NCI-H1092 (cell line): Measurements from ENCODE around the gene ANKRD13C.
"Not testable (repeated sequence)": the region's sequence is repeated elsewhere in the genome, so short reads cannot be mapped to it uniquely, and the experiment has no call there.

Source experiments
- DNase-seq: peaks from one replicate; lab custom pipeline; 2025; lab: John Stamatoyannopoulos, UW

ANKRD13C gene

DNA sequence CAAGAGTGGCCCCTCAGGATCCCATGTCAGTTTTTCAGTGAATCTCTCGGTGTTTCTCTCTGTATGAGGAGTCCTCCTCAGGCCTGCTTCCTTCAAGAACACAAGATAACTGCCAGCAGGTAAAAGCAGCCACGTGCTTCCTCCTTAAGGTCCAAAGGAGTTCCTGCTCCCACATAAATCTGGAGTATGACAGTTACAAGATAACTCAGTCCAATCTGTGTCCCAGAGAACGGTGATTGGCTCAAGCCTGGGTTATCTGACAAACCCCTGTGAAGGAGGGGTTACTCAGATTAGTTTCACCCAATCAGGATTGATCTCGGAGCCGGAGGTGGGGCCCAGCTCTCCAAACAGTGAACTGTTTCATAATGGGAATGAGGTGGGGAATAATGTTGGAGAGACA, 5.8 kb upstream of the ANKRD13C start:
- no peak for DNase-seq

DNA sequence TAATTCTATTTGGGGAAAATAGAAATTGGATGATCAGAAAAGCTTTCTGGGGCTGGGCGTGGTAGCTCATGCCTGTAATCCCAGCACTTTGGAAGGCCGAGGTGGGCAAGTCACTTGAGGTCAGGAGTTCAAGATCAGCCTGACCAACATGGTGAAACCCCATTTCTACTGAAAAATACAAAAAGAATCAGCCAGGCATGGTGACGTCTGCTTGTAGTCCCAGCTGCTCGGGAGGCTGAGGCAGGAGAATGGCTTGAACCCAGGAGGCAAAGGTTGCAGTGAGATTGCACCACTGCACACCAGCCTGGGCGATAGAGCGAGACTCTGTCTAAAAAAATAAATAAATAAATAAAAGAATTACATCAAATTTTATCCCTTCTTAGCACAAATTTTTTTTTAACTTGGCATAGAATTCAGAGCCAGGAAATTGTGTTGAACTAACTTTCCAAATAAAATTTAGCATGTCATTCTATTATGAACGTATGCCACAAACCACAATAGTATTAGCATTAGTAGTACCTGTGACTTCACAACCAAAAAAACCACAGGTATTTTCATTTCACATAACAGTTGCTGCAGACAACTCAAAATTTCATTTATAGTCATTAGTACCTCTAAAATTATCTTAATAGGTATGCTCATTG, 4.5 kb upstream of the ANKRD13C start:
- DNase-seq = no peak

DNA sequence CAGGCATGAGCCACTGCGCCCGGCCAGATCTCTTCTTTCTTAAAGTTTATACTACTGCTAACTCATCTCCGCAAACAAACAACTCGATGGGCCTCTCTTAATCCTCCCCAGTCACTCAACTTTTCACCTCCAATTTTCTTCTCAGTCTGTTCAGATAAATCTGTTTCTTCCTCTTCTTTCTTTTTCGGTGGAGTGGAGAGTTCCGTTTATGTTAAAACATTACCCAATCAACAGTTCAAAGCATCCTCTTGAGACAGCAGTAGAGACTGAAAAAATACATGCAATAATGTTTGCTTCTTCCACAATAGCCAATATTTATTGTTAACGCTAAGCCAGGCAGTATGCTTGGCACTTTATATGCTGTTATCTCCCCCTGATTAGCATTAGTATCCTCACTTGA, 1.4 kb upstream of the ANKRD13C start:
- no peak for DNase-seq

DNA sequence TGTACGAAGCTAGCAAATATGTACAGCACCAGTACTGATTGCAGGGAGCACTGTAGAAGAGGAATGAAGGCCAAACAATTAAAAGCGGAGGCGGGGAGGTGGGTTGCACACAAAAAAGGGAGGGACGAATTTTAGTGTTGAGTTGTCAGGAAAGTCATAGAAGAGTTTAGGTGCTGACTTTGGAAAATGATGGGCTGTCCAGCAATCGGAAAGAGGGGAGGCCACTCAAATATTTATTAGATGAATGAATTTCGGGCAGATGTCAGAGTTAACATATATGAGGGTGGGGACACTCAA, 537 bp upstream of the ANKRD13C start:
- DNase-seq = no peak

DNA sequence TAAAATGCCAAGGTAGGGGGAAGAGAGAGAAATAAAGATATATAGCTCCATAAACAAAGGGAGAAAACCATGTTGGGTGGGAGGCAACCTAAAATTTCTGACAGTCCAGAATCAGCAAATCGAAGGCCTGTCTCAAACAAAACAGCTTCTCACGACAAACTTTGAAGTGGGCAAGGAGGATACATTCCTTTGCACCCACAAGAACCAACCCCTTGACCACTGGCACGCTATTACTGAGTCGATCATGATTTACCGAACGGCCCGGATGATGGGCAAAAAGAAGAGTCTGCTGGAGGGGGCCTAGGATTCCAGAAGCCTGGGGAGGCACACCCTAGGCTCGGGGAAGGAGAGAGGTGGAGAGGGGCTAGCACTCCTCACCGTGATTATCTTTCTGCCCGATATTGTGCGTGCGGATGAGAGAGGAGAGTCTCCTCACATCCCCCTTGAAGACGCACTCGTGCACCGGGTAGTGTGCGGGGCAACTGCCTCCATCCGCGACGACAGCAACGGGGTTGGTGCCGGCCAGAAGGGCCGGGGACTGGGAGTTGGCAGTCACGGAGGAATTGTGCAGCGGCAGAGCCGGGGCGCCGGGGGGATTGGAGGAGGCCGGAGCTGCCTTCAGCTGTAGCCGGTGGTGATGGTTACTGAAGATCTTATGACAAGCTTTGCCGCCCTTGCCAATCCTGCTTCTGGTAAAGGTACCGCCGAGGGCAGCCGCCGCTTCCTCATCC, 756 bp downstream of the ANKRD13C start:
- DNase-seq = peak; percentile 18

DNA sequence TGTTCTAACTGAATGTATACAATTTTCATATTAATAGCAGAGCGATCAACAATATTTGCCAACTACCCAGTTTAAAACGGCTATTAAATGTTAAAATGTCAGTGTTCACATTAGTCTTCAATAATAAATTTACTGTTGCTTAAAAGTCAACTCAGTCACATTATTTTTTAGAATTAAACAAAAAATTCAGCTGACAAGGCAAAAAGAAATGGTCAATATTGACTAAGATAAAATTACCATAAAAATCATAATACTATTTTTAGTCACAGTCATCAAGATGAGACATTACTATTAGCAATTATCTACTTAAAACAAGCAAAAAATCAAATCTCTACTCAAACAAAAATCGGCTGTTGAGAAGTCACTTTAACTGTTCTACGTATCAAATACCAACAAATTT, 1.5 kb downstream of the ANKRD13C start:
- DNase-seq = no peak

DNA sequence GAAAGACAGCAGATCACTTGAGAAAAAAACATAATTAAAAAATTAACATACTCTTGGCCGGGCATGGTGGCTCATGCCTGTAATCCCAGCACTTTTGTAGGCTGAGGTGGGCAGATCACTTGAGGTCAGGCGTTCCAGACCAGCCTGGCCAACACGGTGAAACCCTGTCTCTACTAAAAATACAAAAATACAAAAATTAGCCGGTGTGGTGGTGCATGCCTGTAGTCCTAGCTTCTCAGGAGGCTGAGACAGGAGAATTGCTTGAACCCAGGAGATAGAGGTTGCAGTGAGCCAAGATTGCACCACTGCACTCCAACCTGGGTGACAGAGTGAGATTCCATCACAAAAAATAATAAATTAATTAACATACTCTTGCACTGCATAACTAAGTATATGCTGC, 4.7 kb downstream of the ANKRD13C start:
- DNase-seq = not testable (repeated sequence)

DNA sequence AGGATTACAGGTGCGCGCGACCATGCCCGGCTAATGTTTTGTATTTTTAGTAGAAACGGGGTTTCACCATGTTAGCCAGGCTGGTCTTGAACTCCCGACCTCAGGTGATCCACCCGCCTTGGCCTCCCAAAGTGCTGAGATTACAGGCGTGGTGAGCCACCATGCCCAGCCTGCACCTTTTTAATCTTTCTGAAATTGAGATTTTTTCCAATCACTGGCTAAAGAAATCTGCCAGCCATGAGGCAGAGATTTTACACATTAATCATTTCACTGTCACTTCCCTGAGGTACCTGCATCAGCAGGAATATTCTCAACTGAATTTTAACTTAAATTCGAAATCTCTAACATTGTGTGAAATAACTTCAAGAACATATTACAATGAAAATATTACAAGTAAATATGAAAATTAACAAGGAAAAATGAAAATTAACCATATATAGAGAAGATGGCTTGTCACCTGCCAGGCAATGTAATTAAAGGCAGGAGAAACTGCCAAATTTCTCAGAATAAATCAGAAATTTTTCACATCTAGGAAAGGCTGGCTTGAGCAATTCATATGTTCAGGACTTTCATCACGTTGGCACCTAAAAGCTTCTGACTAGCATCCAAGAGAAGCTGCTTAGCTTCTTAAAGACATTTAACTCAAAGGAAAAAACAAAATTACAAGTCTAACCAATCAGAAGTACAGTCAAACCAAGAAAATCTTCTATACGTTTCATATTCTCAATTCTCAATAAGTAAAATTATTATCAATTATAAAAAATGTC, 5.9 kb downstream of the ANKRD13C start:
- no peak for DNase-seq

DNA sequence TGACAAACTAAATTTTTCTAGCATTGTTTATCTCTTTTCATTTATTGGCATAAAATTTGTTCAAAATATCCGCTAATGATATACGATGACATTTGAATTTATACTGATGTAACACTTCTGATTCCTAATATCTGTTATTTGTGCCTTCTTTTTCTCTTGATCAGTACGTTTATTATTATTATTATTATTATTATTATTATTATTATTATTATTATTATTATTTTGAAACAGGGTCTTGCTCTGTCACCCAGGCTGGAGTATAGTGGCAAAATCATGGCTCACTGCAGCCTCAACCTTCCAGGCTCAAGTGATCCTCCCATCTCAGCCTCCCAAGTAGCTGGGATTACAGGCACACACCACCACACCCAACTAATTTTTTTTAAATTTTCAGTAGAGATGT, 14.9 kb downstream of the ANKRD13C start:
- not testable (repeated sequence) for DNase-seq

DNA sequence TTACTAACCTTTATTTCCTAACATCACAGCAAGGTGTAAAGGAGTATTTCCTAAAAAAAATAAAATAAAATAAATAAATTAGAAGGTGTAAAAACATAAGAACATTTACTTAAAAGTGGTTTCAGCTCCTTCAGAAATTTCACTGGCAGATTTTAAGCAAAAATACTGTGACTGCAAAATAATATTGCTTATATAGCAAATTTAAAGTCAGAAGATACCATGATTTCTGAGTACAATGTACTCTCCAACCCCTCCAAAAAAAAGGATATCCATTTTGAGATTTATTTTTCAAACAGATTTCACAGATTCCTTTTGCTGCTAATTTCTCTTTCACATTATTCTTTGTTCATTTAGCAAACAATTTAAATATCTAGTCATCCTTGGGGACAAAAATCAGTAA, 18.5 kb downstream of the ANKRD13C start:
- DNase-seq = no peak

DNA sequence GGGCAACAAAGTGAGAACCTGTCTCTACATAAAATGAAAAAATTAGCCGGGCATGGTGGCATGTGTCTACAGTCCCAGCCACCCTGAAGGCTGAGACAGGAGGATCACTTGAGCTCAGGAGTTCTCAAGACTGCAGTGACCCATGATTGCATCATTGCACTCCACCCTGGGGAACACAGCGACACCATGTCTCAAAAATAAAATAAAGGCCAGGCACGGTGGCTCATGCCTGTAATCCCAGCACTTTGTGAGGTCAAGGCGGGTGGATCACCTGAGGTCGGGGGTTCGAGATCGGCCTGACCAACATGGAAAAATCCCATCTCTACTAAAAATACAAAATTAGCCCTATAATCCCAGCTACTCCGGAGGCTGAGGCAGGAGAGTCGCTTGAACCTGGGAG, 20.1 kb downstream of the ANKRD13C start:
- DNase-seq = no peak

DNA sequence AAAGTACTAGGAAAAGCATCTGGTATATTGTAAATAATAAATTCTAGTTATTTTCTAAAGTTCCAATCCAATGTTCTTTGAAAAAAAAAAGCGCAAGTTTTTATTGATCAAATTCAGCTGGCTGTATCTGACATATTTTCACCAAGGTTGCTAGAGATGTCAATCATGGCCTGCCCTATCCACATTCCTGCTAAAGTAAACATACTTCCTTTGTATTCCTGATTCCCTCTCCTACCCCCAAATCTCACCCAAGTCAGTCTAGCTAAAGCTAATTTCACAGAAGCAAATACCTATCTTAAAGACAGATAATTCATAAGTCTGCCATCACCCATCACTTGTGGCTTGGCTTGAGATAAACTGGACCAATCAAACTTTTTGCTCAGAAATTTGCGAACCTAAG, 21.3 kb downstream of the ANKRD13C start:
- no peak for DNase-seq

DNA sequence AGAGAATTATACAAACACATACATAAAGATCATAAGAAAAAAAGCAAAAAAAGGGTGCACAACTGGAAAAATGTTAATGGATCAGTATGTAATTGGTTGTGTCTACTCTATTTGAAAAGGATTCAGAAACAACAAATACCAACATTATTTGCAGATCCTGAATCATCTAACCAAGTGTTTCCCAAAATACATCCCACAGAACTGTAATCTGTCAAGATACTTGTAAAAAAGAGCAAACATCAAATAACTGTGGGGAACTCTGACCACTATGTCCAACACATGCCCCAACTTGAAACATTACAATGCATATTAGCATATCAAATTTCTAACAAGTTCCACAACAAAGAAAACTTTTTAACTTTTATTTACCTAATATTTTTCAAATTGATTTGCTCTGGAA, 22.6 kb downstream of the ANKRD13C start:
- DNase-seq = no peak

DNA sequence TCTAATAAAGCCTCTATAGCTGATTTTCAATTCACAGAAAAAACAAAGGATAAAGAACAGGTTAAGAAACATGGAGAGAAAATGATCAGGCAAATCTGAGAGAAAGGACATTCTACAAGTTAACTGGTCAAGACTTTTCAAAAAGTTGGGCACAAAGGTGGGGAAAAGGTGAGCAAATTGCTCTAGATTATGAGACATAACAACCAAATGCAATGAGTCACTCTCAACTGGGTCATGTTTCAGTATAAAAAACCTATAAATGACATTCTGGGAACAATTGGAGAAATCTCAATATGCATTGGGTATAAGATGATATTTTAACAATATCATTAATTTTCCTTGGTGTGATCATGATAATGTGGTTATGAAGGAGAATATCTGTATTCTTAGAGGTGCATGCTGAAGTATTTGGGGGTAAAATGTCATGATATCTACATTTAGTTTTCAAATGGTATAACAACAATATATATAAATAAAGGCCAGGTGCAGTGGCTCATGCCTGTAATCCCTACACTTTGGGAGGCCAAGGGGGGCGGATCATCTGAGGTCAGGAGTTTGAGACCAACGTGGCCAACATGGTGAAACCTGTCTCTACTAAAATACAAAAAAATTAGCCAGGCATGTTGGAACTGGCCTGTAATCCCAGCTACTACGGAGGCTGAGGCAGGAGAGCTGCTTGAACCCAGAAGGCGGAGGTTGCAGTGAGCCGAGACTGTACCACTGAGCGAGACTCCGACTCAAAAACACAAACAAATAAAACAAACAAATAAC, 27.0 kb downstream of the ANKRD13C start:
- no peak for DNase-seq

DNA sequence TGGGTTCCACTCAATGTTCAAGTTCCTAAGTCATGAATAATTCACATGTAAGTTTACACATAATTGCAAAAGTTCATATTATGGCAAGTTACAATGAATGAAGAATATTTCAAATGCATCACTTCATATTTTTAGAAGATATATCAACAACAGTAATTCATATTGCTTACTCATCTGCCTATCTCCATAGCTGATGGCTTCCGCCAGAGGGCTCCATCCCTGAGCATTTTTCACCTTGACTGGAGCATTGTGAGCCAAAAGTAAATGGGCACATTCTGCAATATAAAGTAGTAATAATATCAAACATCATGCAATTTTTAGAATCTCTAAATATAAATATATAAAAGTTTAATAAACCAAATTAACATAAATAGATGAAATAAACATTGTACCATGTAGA, 29.8 kb downstream of the ANKRD13C start:
- no peak for DNase-seq

DNA sequence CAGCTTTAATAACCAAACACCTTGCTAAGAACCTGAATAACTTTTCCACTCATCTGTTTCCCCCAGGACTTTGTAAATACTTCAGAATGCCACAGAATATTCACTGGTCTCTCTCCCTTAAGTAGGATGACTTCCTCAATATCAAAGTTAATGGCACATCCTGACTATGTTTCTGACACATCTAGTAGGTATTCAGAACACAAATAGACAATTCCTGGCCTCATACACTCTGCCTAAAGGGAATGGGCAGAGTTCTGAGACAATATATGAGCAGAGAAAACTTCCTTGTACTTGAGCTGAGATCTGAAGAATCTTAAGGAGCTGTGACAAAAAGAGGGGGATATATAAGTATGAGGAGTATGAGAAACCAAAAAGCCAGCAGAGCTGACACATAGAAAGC, 34.8 kb downstream of the ANKRD13C start:
- no peak for DNase-seq

DNA sequence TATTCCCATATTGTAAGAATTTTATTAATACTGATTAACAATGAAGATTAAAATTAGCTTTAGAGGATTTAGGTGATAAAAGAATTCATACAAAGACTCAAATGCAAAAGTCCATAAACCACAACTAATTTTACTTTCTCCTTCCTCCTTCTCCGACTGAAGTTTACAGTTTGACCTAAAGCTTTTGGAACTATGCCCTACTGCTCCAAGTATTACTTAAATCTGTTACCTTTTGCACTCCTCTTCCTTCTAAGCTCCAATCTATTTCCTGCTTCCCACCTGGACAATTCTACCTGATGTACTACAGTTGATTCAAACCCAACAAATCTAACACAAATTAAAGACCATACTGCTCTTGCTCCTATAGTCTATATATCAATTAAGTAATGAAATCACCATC, 36.3 kb downstream of the ANKRD13C start:
- DNase-seq = no peak

DNA sequence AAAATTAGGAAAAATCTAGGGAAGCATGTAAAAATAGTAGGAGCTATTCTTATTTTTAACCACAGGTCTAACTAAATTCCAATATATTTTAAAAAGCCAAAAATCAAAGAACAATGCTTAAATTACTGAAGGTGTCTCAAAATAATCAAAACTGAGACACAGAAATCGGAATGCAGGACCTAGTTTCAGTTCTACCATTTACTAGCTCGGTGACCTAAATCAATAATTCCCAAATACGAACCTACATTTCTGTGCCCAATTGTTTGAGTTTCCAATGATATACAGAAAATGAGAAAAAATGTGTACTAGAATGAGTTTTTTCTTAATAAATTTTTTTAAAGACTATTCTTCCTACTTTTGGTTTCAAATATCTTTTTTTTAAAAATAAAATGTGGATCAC, 37.4 kb downstream of the ANKRD13C start:
- no peak for DNase-seq

DNA sequence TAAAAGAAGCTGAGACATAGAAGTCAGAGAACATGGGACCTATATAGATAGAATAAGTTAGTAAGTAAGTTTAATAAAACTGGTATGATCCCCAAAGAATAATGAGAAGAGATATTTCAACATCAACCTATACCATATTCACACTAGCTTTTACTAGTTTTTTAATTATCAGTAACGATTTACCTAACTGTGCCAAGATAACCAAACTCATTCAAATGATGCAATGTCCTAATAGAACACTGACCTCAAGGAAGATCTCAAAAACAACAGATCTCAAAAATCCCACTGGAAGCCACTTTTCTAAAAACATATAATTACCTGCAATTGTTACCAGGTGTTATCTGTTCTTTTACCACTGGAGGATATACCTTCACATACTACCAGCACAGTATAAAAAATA, 38.7 kb downstream of the ANKRD13C start:
- DNase-seq = no peak

DNA sequence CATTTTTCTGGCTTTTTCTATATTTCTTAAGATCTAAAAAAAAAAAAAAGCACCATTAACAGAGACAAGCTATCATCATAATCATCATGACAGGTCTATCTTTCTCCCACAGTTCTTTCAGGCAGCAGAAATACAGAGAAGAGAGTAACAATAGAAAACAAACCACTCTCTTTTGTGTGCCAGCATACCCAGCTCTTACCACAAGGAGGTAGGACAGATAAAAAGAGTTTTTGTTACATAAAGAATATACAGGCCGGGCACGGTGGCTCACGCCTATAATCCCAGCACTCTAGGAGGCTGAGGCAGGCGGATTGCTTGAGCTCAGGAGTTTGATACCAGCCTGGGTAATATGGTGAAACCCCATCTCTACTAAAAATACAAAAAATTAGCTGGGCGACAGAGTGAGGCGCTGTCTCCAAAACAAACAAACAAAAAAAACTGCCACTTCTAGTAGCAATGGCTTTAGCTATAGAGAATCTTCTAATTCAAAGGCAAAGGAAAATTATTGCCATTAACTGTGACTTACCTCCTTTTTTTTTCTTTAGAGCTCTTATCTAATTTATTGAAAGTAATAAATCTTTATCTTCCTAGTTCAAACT, 39.7 kb downstream of the ANKRD13C start:
- DNase-seq = no peak

DNA sequence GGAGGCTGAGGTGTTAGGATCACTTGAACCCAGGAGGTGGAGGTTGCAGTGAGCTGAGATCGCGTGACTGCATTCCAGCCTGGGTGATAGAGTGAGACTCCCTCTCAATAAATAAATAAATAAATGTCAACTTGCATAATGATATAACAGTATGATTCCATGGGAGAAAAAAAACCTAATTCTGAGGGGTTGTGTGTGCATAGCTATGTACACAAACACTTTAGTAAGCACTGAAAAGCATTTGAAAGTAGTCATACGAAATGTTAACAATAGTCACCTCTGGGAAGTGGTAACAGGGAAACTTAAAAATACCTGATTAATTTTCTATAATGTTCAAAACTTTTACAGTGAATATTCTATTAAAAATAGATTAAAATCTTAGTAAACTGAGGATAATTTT, 43.2 kb downstream of the ANKRD13C start:
- DNase-seq = no peak

DNA sequence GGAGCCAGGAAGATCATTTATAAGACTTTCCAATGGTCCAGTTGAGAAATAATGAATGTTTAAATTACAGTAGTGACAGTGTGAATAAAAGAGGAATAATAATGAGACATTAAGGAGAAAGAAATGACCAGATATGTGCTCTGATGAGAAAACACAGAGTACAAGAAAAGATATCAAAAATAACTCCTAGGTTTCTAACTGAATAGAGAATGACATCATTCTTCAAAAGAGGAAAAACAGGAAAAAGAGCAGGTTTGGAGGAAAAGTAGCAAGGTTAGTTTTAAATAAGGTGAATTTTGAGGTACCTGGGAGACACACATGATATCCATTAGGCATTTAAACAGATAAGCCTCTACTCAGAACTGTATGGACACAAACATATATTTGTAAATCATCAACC, 55.0 kb downstream of the ANKRD13C start:
- no peak for DNase-seq
